GM20000 (cell line): ENCODE results near the gene BRCA1.

Source experiments
- DNase-seq: peaks from one replicate; pipeline ENCODE4 v3.0.0; 2012; ENCODE audit warnings: low spot score
- TF ChIP-seq, protein P1 (sequence below): IDR thresholded peaks from 2 replicates; pipeline ENCODE4 v1.5.1; 2012; ENCODE audit warnings: mild to moderate bottlenecking, control low read depth; ENCODE audit errors: extremely low read depth, missing control alignments

Gene BRCA1

DNA sequence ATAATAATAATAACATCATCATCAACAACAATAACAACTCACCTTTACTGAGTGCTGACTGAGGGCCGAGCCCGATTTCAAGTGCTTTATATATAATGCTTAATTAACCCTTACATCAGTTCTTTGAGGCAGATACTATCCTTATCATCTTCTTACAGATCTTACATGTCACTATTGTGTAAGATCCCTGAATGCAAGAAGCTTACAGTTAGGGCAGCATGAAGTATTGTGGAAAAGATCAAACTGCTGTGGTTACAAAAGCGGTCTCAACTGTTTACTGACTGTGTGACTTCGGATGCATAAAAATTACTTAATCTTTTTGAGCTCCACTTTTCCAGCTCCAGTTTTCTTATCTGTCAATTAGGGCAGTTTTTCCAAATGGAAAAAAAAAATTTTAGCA is 106.2 kb downstream of the BRCA1 start:
- DNase-seq = no peak
- TF ChIP-seq, protein P1, sequence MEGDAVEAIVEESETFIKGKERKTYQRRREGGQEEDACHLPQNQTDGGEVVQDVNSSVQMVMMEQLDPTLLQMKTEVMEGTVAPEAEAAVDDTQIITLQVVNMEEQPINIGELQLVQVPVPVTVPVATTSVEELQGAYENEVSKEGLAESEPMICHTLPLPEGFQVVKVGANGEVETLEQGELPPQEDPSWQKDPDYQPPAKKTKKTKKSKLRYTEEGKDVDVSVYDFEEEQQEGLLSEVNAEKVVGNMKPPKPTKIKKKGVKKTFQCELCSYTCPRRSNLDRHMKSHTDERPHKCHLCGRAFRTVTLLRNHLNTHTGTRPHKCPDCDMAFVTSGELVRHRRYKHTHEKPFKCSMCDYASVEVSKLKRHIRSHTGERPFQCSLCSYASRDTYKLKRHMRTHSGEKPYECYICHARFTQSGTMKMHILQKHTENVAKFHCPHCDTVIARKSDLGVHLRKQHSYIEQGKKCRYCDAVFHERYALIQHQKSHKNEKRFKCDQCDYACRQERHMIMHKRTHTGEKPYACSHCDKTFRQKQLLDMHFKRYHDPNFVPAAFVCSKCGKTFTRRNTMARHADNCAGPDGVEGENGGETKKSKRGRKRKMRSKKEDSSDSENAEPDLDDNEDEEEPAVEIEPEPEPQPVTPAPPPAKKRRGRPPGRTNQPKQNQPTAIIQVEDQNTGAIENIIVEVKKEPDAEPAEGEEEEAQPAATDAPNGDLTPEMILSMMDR = no peak

DNA sequence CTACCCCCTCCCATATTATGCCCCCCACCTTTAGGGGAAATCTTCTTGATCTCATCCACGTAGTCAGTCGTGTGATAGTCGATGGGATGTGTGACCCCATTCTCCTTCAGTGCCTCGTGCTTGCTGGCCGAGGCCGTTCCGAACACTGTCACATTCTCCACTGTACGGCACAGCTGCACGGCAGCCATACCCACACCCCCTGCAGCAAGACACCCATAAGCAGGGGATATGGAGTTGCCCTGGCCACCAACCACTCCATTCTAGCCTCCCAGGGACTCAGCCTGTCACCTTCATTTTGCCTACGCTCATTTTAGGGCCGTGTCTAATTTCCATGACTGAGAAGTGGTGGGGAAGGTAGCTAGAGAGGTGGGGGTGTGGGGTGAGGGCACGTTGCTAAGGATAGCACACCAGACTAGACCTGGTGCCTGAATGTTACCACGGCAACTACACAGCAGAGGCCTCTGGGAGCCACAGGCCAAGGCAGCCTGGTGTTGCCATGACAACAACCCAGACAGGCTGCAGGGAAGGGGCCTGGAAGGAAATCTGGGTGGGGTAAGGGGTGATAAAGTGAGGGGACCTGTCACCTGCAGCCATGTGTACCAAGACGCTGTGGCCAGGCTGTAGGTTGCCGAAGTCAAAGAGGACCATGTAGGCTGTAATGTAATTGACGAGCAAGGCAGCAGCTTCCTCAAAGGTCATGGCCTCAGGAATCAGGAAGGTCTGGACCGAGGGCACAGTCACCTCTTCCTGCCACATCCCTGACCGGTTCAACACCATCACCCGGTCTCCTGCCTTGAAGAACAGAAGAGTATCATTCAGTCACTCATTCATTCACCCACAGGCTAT is 106.9 kb downstream of the BRCA1 start:
- no peak for DNase-seq
- TF ChIP-seq, protein P1 = no peak

DNA sequence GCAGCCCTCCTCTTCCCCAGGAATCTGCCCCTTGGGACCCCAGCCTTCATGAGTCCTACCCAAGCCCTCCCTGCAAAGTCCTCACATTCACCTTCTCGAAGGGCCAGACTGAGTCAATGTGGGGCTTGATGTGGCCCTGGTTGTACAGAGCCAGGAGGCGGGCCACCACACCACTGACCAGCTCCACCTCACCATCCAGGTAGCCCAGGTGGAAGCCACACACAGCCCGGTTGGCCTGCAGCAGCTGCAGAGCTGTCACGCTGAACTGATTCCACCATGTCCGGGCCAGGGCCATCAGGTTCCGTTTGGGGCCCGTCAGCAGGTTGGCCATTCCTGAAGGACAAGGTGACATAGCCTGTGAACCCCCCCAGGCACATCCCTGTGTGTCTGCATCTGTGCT is 108.9 kb downstream of the BRCA1 start:
- DNase-seq = no peak
- TF ChIP-seq, protein P1 = no peak

DNA sequence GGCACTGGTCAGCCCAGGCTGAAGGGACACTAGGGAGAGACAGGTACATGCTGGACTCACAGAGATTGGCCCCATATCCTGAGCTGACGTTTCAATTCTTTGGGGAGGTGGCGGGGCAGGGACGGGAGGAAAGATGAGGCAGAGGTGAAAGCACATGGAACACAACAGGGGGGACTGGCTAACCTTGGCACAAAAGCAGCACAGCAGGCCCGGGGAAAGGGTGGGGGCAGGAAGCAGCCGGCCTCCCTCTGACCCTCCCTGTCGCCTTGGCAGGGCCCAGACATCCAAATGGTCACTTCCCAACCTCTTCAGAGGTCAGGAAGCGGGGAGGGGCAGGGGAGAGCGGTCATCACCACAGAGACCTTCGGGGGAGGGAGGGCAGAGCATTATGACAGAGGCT is 109.6 kb downstream of the BRCA1 start:
- no peak for DNase-seq
- TF ChIP-seq, protein P1 = no peak

DNA sequence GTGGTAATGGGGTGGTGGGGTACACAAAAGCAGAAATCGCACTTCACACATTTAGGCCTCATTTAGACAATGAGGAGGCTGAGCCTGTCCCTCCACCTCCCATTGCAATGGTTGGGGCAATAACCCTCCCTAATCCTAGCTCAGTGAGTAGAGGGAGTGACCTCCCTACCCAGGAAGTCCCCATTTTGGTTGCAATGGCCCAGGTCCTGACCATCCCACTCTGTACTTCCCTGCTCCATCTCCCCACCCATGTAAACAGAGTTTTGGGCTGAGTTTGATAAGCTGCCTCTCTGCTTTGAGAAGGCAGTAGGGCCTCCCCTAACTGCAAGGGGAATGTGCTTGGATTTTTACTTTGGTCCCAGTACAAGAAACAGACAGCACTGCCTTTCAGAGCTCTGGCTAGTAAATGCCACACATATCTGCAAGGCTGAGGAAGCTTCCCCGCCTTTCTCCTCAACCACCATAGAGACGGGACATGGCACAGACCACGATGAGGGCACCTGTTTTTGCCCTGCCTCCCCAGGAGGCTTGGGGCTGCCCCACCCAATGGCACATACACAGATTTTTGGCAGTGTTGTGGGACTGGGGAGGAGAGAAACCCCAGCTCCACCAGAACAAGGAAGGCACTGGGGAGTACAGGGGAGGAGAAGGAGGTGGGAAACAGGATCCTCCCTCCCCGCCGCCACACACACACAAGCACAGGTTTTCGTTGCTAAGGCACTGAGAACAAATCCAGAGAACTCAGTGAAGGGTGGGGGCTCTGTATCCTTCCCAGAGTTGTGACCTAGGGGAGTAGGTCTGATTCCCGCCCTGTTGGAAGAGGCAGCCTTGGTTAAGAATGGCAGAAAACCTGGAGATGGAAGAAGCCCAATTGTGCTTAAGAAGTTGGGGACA is 110.3 kb downstream of the BRCA1 start:
- DNase-seq = no peak
- TF ChIP-seq, protein P1 = no peak

DNA sequence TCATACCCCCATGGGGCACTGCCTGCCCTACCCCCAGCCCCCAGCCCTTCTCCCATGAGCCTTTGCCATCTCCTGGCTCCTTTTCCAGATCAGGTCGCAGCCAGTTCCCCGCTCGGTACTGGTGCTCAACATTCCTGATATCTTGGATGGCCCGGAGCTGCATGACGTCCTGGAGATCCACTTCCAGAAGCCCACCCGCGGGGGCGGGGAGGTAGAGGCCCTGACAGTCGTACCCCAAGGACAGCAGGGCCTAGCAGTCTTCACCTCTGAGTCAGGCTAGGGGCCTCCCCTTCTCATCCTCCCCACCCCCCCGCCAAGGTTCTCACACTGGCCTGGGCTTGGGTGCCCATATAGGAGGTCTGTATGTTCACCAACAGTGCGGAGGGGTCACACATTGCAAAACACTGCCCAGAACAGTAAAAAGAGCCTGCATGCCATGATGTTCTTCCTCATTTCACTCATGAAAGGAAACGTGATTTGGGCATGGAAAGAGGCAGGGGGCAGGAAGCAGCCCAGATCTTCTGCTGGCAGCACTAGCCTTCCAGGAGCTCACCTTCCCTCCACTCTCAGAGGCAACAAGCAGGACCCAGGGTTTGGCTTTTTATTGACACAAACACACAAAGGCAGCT is 111.0 kb downstream of the BRCA1 start:
- no peak for DNase-seq

More for the DNA sequence above, 111.0 kb downstream of the BRCA1 start:
- TF ChIP-seq, protein P1 = no peak
